ENCODE results near the gene REX1BD.

DNA sequence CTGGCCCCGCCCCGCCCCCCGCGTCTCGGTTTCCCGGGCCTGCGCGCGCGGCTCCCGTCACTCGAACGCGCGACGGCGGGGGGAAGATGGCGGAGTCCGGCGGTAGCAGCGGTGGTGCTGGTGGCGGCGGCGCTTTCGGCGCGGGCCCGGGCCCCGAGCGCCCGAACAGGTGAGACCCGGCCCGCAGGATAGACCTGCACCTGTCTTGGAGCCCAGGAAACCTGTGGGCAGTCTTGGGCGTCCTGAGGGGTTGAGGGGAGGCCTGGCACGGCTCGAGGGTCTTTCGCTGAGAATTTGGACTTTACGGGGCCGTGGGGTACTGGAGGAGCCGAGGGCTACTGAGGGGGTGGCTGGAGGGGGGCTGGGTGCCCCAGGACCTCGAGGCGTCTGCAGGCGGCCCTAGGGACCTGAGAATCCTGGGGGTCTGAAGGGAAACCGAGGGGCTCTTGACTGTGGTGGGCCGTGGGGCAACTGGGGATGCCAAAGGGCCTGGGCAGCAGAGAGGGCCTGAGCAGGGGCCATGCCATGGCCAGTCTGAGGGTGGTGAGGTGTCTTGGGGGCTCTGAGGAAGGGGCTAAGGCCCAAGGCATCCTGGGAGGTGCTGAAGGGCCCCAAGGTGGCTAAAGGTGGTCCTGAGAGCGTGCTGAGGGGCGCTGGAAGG lies 48.5 kb downstream of the REX1BD start, which contains the start of gene KLHL26:
- TF ChIP-seq, protein P1, sequence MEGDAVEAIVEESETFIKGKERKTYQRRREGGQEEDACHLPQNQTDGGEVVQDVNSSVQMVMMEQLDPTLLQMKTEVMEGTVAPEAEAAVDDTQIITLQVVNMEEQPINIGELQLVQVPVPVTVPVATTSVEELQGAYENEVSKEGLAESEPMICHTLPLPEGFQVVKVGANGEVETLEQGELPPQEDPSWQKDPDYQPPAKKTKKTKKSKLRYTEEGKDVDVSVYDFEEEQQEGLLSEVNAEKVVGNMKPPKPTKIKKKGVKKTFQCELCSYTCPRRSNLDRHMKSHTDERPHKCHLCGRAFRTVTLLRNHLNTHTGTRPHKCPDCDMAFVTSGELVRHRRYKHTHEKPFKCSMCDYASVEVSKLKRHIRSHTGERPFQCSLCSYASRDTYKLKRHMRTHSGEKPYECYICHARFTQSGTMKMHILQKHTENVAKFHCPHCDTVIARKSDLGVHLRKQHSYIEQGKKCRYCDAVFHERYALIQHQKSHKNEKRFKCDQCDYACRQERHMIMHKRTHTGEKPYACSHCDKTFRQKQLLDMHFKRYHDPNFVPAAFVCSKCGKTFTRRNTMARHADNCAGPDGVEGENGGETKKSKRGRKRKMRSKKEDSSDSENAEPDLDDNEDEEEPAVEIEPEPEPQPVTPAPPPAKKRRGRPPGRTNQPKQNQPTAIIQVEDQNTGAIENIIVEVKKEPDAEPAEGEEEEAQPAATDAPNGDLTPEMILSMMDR (IDR thresholded peaks at IDR 0.05) = no peak
- no peak for TF ChIP-seq EZH2 (IDR thresholded peaks at IDR 0.05; ENCODE audit: borderline replicate concordance, insufficient read depth, low read depth, low read length, poor library complexity, severe bottlenecking)

Measured in B cell (primary cell).